SK-N-SH treated with all-trans-retinoic acid at 6 μM for 48 hours (cell line): ENCODE results near the gene TMEM18.

ENCODE experiments used
- ATAC-seq: fragments of 200-7000 bp; cut with Tn5 transposase; 3 replicates; pipeline ENCODE4 v1.9.1; 2020; ENCODE audit warnings: mild to moderate bottlenecking, moderate library complexity
- ARNTL ChIP-seq: fragments of 450-650 bp; formaldehyde crosslinking; IDR thresholded peaks from 2 replicates; pipeline ENCODE4 v1.5.0; 2020; ENCODE audit warnings: low read depth, mild to moderate bottlenecking, moderate library complexity, borderline replicate concordance
- CSDC2 ChIP-seq: fragments of 250-450 bp; sonication (Bioruptor Pico); IDR thresholded peaks from 2 replicates; pipeline ENCODE4 v1.5.0; 2020; ENCODE audit warnings: mild to moderate bottlenecking, moderate library complexity
- ESRRG ChIP-seq: fragments of 250-450 bp; sonication (Bioruptor Pico); IDR thresholded peaks from 2 replicates; pipeline ENCODE4 v1.6.1; 2021; ENCODE audit warnings: mild to moderate bottlenecking
- GLIS3 ChIP-seq: fragments of 250-450 bp; sonication (Bioruptor Pico); IDR thresholded peaks from 2 replicates; pipeline ENCODE4 v1.5.0; 2020; ENCODE audit warnings: mild to moderate bottlenecking, moderate library complexity
- ISL1 ChIP-seq: fragments of 250-450 bp; sonication (Bioruptor Pico); IDR thresholded peaks from 2 replicates; pipeline ENCODE4 v2.1.2; 2022; ENCODE audit warnings: mild to moderate bottlenecking, moderate library complexity
- OSR1 ChIP-seq: fragments of 250-450 bp; sonication (Bioruptor Pico); IDR thresholded peaks from 2 replicates; pipeline ENCODE4 v1.8.0; 2022; ENCODE audit warnings: moderate library complexity, mild to moderate bottlenecking, inconsistent platforms
- PPARA ChIP-seq: fragments of 250-450 bp; sonication (Bioruptor Pico); IDR thresholded peaks from 2 replicates; pipeline ENCODE4 v1.5.0; 2020; ENCODE audit warnings: mild to moderate bottlenecking, borderline replicate concordance
- RARB ChIP-seq: fragments of 250-450 bp; sonication (Bioruptor Pico); IDR thresholded peaks from 2 replicates; pipeline ENCODE4 v1.8.0; 2021; ENCODE audit warnings: mild to moderate bottlenecking, moderate library complexity
- SNAI2 ChIP-seq: fragments of 250-450 bp; sonication (Bioruptor Pico); IDR thresholded peaks from 2 replicates; pipeline ENCODE4 v1.5.0; 2020; ENCODE audit warnings: mild to moderate bottlenecking, moderate library complexity
- TCF4 ChIP-seq: fragments of 250-450 bp; sonication (Bioruptor Pico); IDR thresholded peaks from 2 replicates; pipeline ENCODE4 v1.8.0; 2021; ENCODE audit warnings: mild to moderate bottlenecking, moderate library complexity, borderline replicate concordance
- TOX ChIP-seq: fragments of 250-450 bp; sonication (Bioruptor Pico); IDR thresholded peaks from 2 replicates; pipeline ENCODE4 v1.8.0; 2021; ENCODE audit warnings: mild to moderate bottlenecking, moderate library complexity, borderline replicate concordance
- ZFP3 ChIP-seq: fragments of 250-450 bp; sonication (Bioruptor Pico); IDR thresholded peaks from 2 replicates; pipeline ENCODE4 v1.5.0; 2020; ENCODE audit warnings: mild to moderate bottlenecking, moderate library complexity
- ZFP30 ChIP-seq: fragments of 450-650 bp; formaldehyde crosslinking; IDR thresholded peaks from 2 replicates; pipeline ENCODE4 v1.5.0; 2022; ENCODE audit warnings: mild to moderate bottlenecking, moderate library complexity
- ZNF565 ChIP-seq: fragments of 450-650 bp; formaldehyde crosslinking; conservative IDR thresholded peaks from 2 replicates; pipeline ENCODE4 v1.5.0; 2020; ENCODE audit warnings: low read depth, mild to moderate bottlenecking, moderate library complexity
- TF ChIP-seq, protein P1 (sequence below): fragments of 250-450 bp; sonication (Bioruptor Pico); IDR thresholded peaks from 2 replicates; pipeline ENCODE4 v1.8.0; 2021; ENCODE audit warnings: low read depth, mild to moderate bottlenecking, moderate library complexity, borderline replicate concordance
- TF ChIP-seq, protein P2 (sequence below): fragments of 250-450 bp; sonication (Bioruptor Pico); IDR thresholded peaks from 2 replicates; pipeline ENCODE4 v1.5.0; 2020; ENCODE audit warnings: mild to moderate bottlenecking, moderate library complexity
- TF ChIP-seq, protein P3 (sequence below): fragments of 250-450 bp; sonication (Bioruptor Pico); IDR thresholded peaks from 2 replicates; pipeline ENCODE4 v1.5.1; 2020; ENCODE audit warnings: low read depth, mild to moderate bottlenecking, moderate library complexity
- TF ChIP-seq, protein P4 (sequence below): fragments of 250-450 bp; sonication (Bioruptor Pico); IDR thresholded peaks from 2 replicates; pipeline ENCODE4 v1.5.1; 2021; ENCODE audit warnings: mild to moderate bottlenecking, moderate library complexity
- TF ChIP-seq, protein P5 (sequence below): fragments of 250-450 bp; sonication (Bioruptor Pico); IDR thresholded peaks from 2 replicates; pipeline ENCODE4 v1.8.0; 2020; ENCODE audit warnings: mild to moderate bottlenecking, moderate library complexity, borderline replicate concordance

TMEM18 gene

DNA sequence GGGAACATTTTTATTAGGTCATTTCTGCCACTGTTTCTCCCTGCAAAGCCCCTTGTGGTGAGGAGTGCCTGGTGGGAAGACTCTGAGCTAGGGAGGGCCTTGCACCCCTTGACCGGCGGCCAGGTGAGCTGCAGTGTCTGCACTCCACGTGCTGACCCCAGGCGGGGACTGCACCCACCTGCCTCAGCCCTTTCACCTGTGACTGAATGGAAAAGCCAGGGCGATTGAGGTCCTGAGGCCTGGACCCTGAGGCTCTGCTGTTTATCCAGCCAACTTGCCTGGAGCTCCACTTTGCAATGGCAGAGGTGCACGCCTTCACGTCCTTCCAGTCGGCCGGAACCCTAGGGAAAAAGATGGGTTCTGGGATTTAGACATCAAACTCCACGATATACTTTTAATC is 53.1 kb downstream of the TMEM18 start:
- TF ChIP-seq TOX = no peak
- TF ChIP-seq, protein P1, sequence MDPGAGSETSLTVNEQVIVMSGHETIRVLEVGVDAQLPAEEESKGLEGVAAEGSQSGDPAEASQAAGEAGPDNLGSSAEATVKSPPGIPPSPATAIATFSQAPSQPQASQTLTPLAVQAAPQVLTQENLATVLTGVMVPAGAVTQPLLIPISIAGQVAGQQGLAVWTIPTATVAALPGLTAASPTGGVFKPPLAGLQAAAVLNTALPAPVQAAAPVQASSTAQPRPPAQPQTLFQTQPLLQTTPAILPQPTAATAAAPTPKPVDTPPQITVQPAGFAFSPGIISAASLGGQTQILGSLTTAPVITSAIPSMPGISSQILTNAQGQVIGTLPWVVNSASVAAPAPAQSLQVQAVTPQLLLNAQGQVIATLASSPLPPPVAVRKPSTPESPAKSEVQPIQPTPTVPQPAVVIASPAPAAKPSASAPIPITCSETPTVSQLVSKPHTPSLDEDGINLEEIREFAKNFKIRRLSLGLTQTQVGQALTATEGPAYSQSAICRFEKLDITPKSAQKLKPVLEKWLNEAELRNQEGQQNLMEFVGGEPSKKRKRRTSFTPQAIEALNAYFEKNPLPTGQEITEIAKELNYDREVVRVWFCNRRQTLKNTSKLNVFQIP (CRISPR knock-in tag) = no peak
- TF ChIP-seq, protein P2, sequence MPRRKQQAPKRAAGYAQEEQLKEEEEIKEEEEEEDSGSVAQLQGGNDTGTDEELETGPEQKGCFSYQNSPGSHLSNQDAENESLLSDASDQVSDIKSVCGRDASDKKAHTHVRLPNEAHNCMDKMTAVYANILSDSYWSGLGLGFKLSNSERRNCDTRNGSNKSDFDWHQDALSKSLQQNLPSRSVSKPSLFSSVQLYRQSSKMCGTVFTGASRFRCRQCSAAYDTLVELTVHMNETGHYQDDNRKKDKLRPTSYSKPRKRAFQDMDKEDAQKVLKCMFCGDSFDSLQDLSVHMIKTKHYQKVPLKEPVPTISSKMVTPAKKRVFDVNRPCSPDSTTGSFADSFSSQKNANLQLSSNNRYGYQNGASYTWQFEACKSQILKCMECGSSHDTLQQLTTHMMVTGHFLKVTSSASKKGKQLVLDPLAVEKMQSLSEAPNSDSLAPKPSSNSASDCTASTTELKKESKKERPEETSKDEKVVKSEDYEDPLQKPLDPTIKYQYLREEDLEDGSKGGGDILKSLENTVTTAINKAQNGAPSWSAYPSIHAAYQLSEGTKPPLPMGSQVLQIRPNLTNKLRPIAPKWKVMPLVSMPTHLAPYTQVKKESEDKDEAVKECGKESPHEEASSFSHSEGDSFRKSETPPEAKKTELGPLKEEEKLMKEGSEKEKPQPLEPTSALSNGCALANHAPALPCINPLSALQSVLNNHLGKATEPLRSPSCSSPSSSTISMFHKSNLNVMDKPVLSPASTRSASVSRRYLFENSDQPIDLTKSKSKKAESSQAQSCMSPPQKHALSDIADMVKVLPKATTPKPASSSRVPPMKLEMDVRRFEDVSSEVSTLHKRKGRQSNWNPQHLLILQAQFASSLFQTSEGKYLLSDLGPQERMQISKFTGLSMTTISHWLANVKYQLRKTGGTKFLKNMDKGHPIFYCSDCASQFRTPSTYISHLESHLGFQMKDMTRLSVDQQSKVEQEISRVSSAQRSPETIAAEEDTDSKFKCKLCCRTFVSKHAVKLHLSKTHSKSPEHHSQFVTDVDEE (CRISPR knock-in tag) = no peak
- no peak for TF ChIP-seq GLIS3 (CRISPR knock-in tag)
- no peak for TF ChIP-seq RARB (CRISPR knock-in tag)
- TF ChIP-seq, protein P3, sequence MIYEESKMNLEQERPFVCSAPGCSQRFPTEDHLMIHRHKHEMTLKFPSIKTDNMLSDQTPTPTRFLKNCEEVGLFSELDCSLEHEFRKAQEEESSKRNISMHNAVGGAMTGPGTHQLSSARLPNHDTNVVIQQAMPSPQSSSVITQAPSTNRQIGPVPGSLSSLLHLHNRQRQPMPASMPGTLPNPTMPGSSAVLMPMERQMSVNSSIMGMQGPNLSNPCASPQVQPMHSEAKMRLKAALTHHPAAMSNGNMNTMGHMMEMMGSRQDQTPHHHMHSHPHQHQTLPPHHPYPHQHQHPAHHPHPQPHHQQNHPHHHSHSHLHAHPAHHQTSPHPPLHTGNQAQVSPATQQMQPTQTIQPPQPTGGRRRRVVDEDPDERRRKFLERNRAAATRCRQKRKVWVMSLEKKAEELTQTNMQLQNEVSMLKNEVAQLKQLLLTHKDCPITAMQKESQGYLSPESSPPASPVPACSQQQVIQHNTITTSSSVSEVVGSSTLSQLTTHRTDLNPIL (CRISPR knock-in tag) = no peak
- TF ChIP-seq ZNF565 (CRISPR knock-in tag) = no peak
- TF ChIP-seq, protein P4, sequence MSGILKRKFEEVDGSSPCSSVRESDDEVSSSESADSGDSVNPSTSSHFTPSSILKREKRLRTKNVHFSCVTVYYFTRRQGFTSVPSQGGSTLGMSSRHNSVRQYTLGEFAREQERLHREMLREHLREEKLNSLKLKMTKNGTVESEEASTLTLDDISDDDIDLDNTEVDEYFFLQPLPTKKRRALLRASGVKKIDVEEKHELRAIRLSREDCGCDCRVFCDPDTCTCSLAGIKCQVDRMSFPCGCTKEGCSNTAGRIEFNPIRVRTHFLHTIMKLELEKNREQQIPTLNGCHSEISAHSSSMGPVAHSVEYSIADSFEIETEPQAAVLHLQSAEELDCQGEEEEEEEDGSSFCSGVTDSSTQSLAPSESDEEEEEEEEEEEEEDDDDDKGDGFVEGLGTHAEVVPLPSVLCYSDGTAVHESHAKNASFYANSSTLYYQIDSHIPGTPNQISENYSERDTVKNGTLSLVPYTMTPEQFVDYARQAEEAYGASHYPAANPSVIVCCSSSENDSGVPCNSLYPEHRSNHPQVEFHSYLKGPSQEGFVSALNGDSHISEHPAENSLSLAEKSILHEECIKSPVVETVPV (CRISPR knock-in tag) = no peak
- TF ChIP-seq ISL1 (CRISPR knock-in tag) = no peak
- TF ChIP-seq ZFP30 (CRISPR knock-in tag) = no peak
- TF ChIP-seq, protein P5, sequence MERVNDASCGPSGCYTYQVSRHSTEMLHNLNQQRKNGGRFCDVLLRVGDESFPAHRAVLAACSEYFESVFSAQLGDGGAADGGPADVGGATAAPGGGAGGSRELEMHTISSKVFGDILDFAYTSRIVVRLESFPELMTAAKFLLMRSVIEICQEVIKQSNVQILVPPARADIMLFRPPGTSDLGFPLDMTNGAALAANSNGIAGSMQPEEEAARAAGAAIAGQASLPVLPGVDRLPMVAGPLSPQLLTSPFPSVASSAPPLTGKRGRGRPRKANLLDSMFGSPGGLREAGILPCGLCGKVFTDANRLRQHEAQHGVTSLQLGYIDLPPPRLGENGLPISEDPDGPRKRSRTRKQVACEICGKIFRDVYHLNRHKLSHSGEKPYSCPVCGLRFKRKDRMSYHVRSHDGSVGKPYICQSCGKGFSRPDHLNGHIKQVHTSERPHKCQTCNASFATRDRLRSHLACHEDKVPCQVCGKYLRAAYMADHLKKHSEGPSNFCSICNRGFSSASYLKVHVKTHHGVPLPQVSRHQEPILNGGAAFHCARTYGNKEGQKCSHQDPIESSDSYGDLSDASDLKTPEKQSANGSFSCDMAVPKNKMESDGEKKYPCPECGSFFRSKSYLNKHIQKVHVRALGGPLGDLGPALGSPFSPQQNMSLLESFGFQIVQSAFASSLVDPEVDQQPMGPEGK (CRISPR knock-in tag) = no peak
- no peak for TF ChIP-seq ZFP3 (CRISPR knock-in tag)
- no peak for TF ChIP-seq SNAI2 (CRISPR knock-in tag)
- no peak for TF ChIP-seq CSDC2
- TF ChIP-seq OSR1 (CRISPR knock-in tag) = no peak
- TF ChIP-seq PPARA (CRISPR knock-in tag) = no peak
- TF ChIP-seq, all 23 proteins: peak for 0
- ATAC-seq = no peak

DNA sequence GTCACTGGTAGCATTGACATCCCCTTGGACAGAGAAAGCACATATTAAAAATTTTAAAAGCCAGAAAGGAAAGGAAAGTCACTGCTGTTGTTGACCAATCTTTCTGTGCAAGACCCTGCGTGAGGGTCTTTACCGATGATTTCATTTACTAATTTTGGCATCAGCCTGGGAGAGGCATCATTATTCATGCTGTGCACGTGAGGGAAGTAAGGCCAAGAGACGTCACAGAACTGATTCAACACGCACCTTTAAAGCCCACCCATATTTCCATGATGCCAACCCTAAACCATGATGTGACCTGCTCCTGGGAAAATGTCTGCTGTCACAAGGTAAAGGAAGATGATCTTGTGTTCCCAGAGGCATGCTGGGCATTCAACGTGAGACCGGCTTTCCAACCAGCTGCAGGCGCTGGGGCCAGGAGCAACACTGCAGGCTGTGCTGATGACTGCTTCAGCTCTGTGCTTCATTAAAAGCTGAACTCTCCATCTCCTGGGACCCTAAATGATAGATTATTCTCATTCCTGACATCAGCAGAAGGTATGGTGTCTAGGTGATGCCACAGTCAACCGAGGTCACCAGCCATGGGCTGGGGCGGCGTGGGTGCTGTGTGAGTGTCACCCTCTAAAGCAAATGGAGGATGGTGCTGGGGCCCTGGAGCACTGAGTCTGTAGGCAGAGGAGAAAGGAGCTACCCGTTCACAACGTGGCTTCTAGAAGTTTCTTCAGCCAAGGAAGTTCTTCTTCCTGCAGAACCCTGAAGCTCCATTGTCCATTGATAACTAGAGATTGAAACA is 53.9 kb downstream of the TMEM18 start:
- TF ChIP-seq ARNTL (no peak), TCF4 (CRISPR knock-in tag) (no peak), ESRRG (CRISPR knock-in tag) (no peak), CSDC2 (no peak), PPARA (CRISPR knock-in tag) (no peak)
- TF ChIP-seq, protein P4 (CRISPR knock-in tag) = no peak
- TF ChIP-seq, all 23 proteins: peak for 0
- ATAC-seq = no peak
